IMR-90 (cell line): ENCODE data around the gene CEP128. TPM values are rescaled to one million over a fixed set of nuclear protein-coding genes. Genes with fewer than 3 reads are reported as not detected.

ENCODE experiments used
- ATAC-seq: fragments of 200-7000 bp; cut with Tn5 transposase; 2 replicates; pipeline ENCODE4 v1.9.1; 2020; ENCODE audit warnings: low read depth, mild to moderate bottlenecking, moderate library complexity
- BruUV-seq: library from RNA; stranded (reverse); fragments of 400-500 nt; replicated peaks from 2 replicates; lab custom pipeline; 2021; lab: Mats Ljungman, UMichigan
- CTCF ChIA-PET: fragments of 300-600 bp; formaldehyde crosslinking; extraction: SDS; loops from one replicate; lab custom pipeline; 2021; ENCODE audit warnings: antibody characterized with exemption; lab: Yijun Ruan, JAX
- POLR2A ChIA-PET: fragments of 300-600 bp; sonication (Branson Sonifier 250); formaldehyde crosslinking; loops from one replicate; lab custom pipeline; 2022; ENCODE audit warnings: antibody characterized with exemption; ENCODE audit not compliant: unreplicated experiment; lab: Charles Lee
- DNase-seq: peaks from one replicate; pipeline ENCODE4 v3.0.0; 2013
- H2AFZ ChIP-seq: replicated peaks from 2 replicates; pipeline ENCODE3; 2013; ENCODE audit warnings: low read length, mild to moderate bottlenecking; ENCODE audit not compliant: poor library complexity
- H2AK5ac ChIP-seq: 2 replicates; pipeline ENCODE4 v1.6.1; 2013; ENCODE audit warnings: low read depth, low read length, inconsistent platforms
- H2AK9ac ChIP-seq: replicated peaks from 2 replicates; pipeline ENCODE3; 2013; ENCODE audit warnings: mild to moderate bottlenecking, low read depth, low read length, moderate library complexity; ENCODE audit not compliant: poor library complexity
- H2BK120ac ChIP-seq: 2 replicates; pipeline ENCODE4 v1.6.1; 2013; ENCODE audit warnings: low read depth, low read length, inconsistent platforms
- H2BK15ac ChIP-seq: 3 replicates; pipeline ENCODE4 v1.6.1; 2013; ENCODE audit warnings: low read depth, low read length, inconsistent platforms
- H2BK20ac ChIP-seq: 2 replicates; pipeline ENCODE4 v1.6.1; 2013; ENCODE audit warnings: low read depth, mild to moderate bottlenecking, inconsistent platforms, low read length, moderate library complexity
- H2BK5ac ChIP-seq: 2 replicates; pipeline ENCODE4 v1.6.1; 2013; ENCODE audit warnings: mild to moderate bottlenecking, low read depth, low read length, inconsistent platforms; ENCODE audit not compliant: poor library complexity, severe bottlenecking
- H3K14ac ChIP-seq: replicated peaks from 2 replicates; pipeline ENCODE4 v1.6.1; 2013; ENCODE audit warnings: low read depth, low read length, inconsistent platforms
- H3K18ac ChIP-seq: 2 replicates; pipeline ENCODE4 v1.6.1; 2013; ENCODE audit warnings: low read depth, low read length, control low read depth
- H3K23ac ChIP-seq: 2 replicates; pipeline ENCODE4 v1.6.1; 2013; ENCODE audit warnings: low read depth, low read length, inconsistent platforms
- H3K27ac ChIP-seq: 2 replicates; pipeline ENCODE4 v1.5.1; 2013; ENCODE audit warnings: mild to moderate bottlenecking, control low read depth, low read length; ENCODE audit not compliant: insufficient read depth
- H3K27me3 ChIP-seq: 2 replicates; pipeline ENCODE4 v1.6.1; 2013; ENCODE audit warnings: low read length; ENCODE audit not compliant: control insufficient read depth, insufficient read depth
- H3K36me3 ChIP-seq: 2 replicates; pipeline ENCODE4 v1.6.1; 2013; ENCODE audit warnings: low read length, mixed read lengths; ENCODE audit not compliant: control insufficient read depth, insufficient read depth
- H3K4ac ChIP-seq: 2 replicates; pipeline ENCODE4 v1.6.1; 2013; ENCODE audit warnings: low read depth, low read length, inconsistent platforms
- H3K4me1 ChIP-seq: 2 replicates; pipeline ENCODE4 v1.6.1; 2013; ENCODE audit warnings: low read length, mixed read lengths; ENCODE audit not compliant: control insufficient read depth, insufficient read depth
- H3K4me2 ChIP-seq: 2 replicates; pipeline ENCODE4 v1.6.1; 2013; ENCODE audit warnings: low read depth, mild to moderate bottlenecking, control low read depth, low read length, moderate library complexity
- H3K4me3 ChIP-seq: 2 replicates; pipeline ENCODE4 v1.5.1; 2013; ENCODE audit warnings: low read depth, mild to moderate bottlenecking, control low read depth, low read length, moderate library complexity; ENCODE audit not compliant: insufficient read depth
- H3K56ac ChIP-seq: 2 replicates; pipeline ENCODE4 v1.6.1; 2013; ENCODE audit warnings: low read length, inconsistent platforms; ENCODE audit not compliant: insufficient read depth; ENCODE audit errors: extremely low read depth
- H3K79me1 ChIP-seq, 2 experiments: 2 replicates each; pipeline ENCODE4 v1.6.1; 2013; ENCODE audit warnings: low read length in 2 of 2, inconsistent platforms in 1 of 2, low read depth in 1 of 2
- H3K9ac ChIP-seq: 2 replicates; pipeline ENCODE4 v1.6.1; 2013; ENCODE audit warnings: low read depth, low read length, control low read depth
- H3K9me1 ChIP-seq: 2 replicates; pipeline ENCODE4 v1.6.1; 2013; ENCODE audit warnings: low read length, inconsistent platforms; ENCODE audit not compliant: insufficient read depth
- H3K9me3 ChIP-seq: 2 replicates; pipeline ENCODE4 v1.6.1; 2013; ENCODE audit warnings: low read length; ENCODE audit not compliant: control insufficient read depth, insufficient read depth
- H4K20me1 ChIP-seq: 2 replicates; pipeline ENCODE4 v1.6.1; 2013; ENCODE audit warnings: low read length, inconsistent platforms; ENCODE audit not compliant: insufficient read depth
- H4K5ac ChIP-seq: 2 replicates; pipeline ENCODE4 v1.6.1; 2013; ENCODE audit warnings: mild to moderate bottlenecking, low read depth, low read length, control low read depth
- H4K8ac ChIP-seq, 2 experiments: 2 replicates each; pipeline ENCODE4 v1.6.1; 2013; ENCODE audit warnings: low read depth in 2 of 2, low read length in 2 of 2, control low read depth in 1 of 2, inconsistent platforms in 1 of 2
- H4K91ac ChIP-seq: 2 replicates; pipeline ENCODE4 v1.6.1; 2013; ENCODE audit warnings: low read depth, low read length, inconsistent platforms; ENCODE audit not compliant: insufficient read depth
- CEBPB ChIP-seq: IDR thresholded peaks from 2 replicates; pipeline ENCODE4 v1.6.1; 2012; ENCODE audit warnings: low read depth, low read length, improper control_type of control experiment
- CTCF ChIP-seq: conservative IDR thresholded peaks from 2 replicates; pipeline ENCODE4 v1.5.1; 2012; ENCODE audit warnings: mild to moderate bottlenecking, low read depth, low read length, improper control_type of control experiment
- ELK1 ChIP-seq: fragments of 150-350 bp; IDR thresholded peaks from 2 replicates; pipeline ENCODE4 v1.6.1; 2016; ENCODE audit warnings: low read depth, mild to moderate bottlenecking, low read length, moderate library complexity, borderline replicate concordance
- FOS ChIP-seq: fragments of 150-350 bp; IDR thresholded peaks from 2 replicates; pipeline ENCODE4 v1.6.1; 2016; ENCODE audit warnings: low read depth, low read length
- NFE2L2 ChIP-seq: fragments of 150-350 bp; IDR thresholded peaks from 2 replicates; pipeline ENCODE4 v1.6.1; 2016; ENCODE audit warnings: low read depth, mild to moderate bottlenecking, low read length
- RAD21 ChIP-seq: IDR thresholded peaks from 2 replicates; pipeline ENCODE4 v1.6.1; 2012; ENCODE audit warnings: low read length, improper control_type of control experiment
- USF2 ChIP-seq: fragments of 150-350 bp; IDR thresholded peaks from 2 replicates; pipeline ENCODE4 v1.6.1; 2017; ENCODE audit warnings: mild to moderate bottlenecking, antibody characterized with exemption, low read length, low read depth
- WGBS, 2 experiments: methylation state at CpG; one replicate each; pipeline versions ENCODE4 v1.1.5 to v1.1.7; 2013; ENCODE audit warnings: missing lambda C conversion rate in 2 of 2; ENCODE audit not compliant: insufficient read length in 1 of 2; ENCODE audit errors: extremely low coverage in 2 of 2; 5-methylcytosine and 5-hydroxymethylcytosine counted together
- dilution Hi-C: fragments of 300-500 bp; cut with HindIII; formaldehyde crosslinking; loops from one replicate; pipeline ENCODE4 v1.14.3; 2018; ENCODE audit warnings: low sequenced_read_pairs; ENCODE audit not compliant: unreplicated experiment
- in situ Hi-C: fragments of 300-500 bp; cut with MboI; formaldehyde crosslinking; loops from 3 replicates; pipeline ENCODE4 v1.14.3; 2019; ENCODE audit warnings: low sequenced_read_pairs, inconsistent platforms, mixed read lengths
- intact Hi-C: fragments of 100-400 bp; cut with micrococcal nuclease; formaldehyde crosslinking; loops from 2 replicates; pipeline ENCODE4 v1.10.0; 2022
- polyA plus RNA-seq, 3 experiments: library from polyadenylated mRNA; depleted of rRNA; stranded (reverse); fragments of >200 nt; gene quantifications; 2 replicates each; pipeline ENCODE4 v1.2.3, GENCODE V29; 2012; ENCODE audit warnings: low replicate concordance in 1 of 3
- total RNA-seq: library from RNA; depleted of rRNA; stranded (reverse); fragments of >200 nt; gene quantifications from 2 replicates; pipeline ENCODE4 v1.2.3, GENCODE V29; 2012

The CEP128 gene
- total and polyA plus RNA-seq, 2 of the 4 experiments (the other 2 are of a cell fraction), result 1.9 to 5.7 TPM

- POLR2A ChIA-PET, result no interaction called here
- Histone ChIP-seq H3K4me1 (peaks cover 3% of the 10 kb centered on the region; the same call in 1 of the 2 replicates), H3K4me3 (no peak overlapping the region; the same call in 1 of the 2 replicates), H3K9me1 (no peaks in the 10 kb centered on the region), H3K18ac (peak overlapping the region; percentile 84; the same call in 1 of the 2 replicates), H2AFZ (no peak overlapping the region), H3K14ac (peak overlapping the region; percentile 77), H3K27me3 (no peaks in the 10 kb centered on the region), H3K9me3 (no peaks in the 10 kb centered on the region), H4K20me1 (no peaks in the 10 kb centered on the region), H4K8ac (peak overlapping the region; percentile 85 to 96), H3K56ac (peak overlapping the region; percentile 79; the same call in 1 of the 2 replicates), H2BK120ac (peak overlapping the region; percentile 96), H2BK5ac (peak overlapping the region; percentile 92), H3K4me2 (peak overlapping the region; percentile 83; the same call in 1 of the 2 replicates), H2AK5ac (peak overlapping the region; percentile 24), H3K9ac (no peak overlapping the region), H4K5ac (peak overlapping the region; percentile 86; the same call in 1 of the 2 replicates), H4K91ac (peak overlapping the region; percentile 88), H2BK15ac (peak overlapping the region; percentile 81; the same call in 1 of the 3 replicates), H3K79me1 (no peaks in the 10 kb centered on the region), H3K4ac (peak overlapping the region; percentile 88), H3K23ac (peak overlapping the region; percentile 63), H3K27ac (no peak overlapping the region), H2AK9ac (no peak overlapping the region), H3K36me3 (no peaks in the 10 kb centered on the region), H2BK20ac (peak overlapping the region; percentile 93)
- WGBS, 2 experiments, result no CpG with 5 or more reads among the region's 6 CpGs
- in situ Hi-C loops, result no loop called here
- intact Hi-C loops, result no loop called here
- BruUV-seq, result no TSS peak
- dilution Hi-C loops, result no loop called here
- TF ChIP-seq ELK1 (no peak), FOS (peak; percentile 30; the same call in 1 of the 2 replicates), RAD21 (no peak), CEBPB (no peak), NFE2L2 (0 out of 2 replicates have a peak, but pooled peaks have one; percentile 12), CTCF (no peak), USF2 (no peak)
- DNase-seq (peak; percentile 68), ATAC-seq (peak; percentile 68)
- CTCF ChIA-PET, result interaction anchor here (1.2 kb wide), 1 partner anchor 23 kb away, joined by 3 read pairs; no protein-coding TSS in a partner anchor
These were observed 373.5 kb downstream of the CEP128 start for GRCh38 chr14:80567905-80568536.
